ENCODE results near the gene PRDX5.

GRCh38 chr11:64306876-64307622 is 10.9 kb upstream of the PRDX5 start:
- no peak for TF ChIP-seq CTCF (IDR thresholded peaks at IDR 0.05)
- no peak for TF ChIP-seq POLR2A (IDR thresholded peaks at IDR 0.05)

Data from right lobe of liver (tissue), 4 donors.